ENCODE results near the gene SLC8A1. TPM values are rescaled to one million over a fixed set of nuclear protein-coding genes. Genes with fewer than 3 reads are reported as not detected.

The SLC8A1 gene
- total RNA-seq, 1 donor from 2014 or later: 9.6 TPM

- no peaks in the 10 kb centered on the region for H3K36me3 Mint-ChIP-seq
- H3K79me2 ChIP-seq (ENCODE audit: low read depth): no peaks in the 10 kb centered on the region
- no peak overlapping the region for H3K4me3 Mint-ChIP-seq
- H3F3A ChIP-seq (ENCODE audit: low read depth): no peaks in the 10 kb centered on the region
- no peaks in the 10 kb centered on the region for H3K4me1 ChIP-seq
- H3K27ac ChIP-seq: no peak overlapping the region
- H3K4me2 ChIP-seq: no peak overlapping the region
- no peaks in the 10 kb centered on the region for H3K36me3 ChIP-seq
- H3K9ac ChIP-seq: no peak overlapping the region
- TF ChIP-seq EZH2 (IDR thresholded peaks at IDR 0.05) (no peak), CTCF (IDR thresholded peaks at IDR 0.05) (no peak), EZH2phosphoT487 (IDR thresholded peaks at IDR 0.05) (no peak)
- H2AFZ ChIP-seq (replicated peaks): no peak overlapping the region
- DNase-seq (ENCODE audit: low spot score): no peak
- H3K9me3 ChIP-seq (ENCODE audit: low read depth): no peaks in the 10 kb centered on the region
- H3K4me1 Mint-ChIP-seq: no peaks in the 10 kb centered on the region
- H3K9me3 Mint-ChIP-seq: no peaks in the 10 kb centered on the region
- H3K27me3 ChIP-seq: no peaks in the 10 kb centered on the region
- no peaks in the 10 kb centered on the region for H3K27me3 Mint-ChIP-seq (ENCODE audit: insufficient read depth, low read depth)
- no peaks in the 10 kb centered on the region for H4K20me1 ChIP-seq (ENCODE audit: low read depth)
- H3K27ac Mint-ChIP-seq: no peak overlapping the region
- H3K4me3 ChIP-seq: no peak overlapping the region
These were observed 30.1 kb downstream of the SLC8A1 start for GRCh38 chr2:40421631-40422297.

DNA sequence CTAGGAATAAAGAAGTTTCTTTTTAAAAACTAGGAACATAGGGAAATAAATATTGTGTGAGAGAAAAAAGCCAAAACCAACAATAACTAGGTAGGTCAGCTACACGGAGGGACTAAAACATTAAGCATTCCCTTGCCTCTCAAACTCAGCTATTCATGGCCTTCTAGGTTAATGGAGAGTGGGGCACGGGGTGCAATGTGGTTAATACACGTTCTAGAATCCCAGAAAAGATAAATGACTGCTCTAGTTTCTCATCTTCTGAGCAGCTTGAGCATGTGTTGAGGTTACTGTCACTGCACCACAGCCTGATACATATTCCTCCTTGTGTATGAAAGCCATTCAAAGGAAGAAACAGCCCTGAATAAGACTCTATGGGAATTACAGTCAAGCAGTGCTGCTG lies 31.4 kb downstream of the SLC8A1 start:
- no peak overlapping the region for H3K4me2 ChIP-seq
- Mint-ChIP-seq H3K36me3 (no peaks in the 10 kb centered on the region), H3K27ac (no peak overlapping the region), H3K27me3 (ENCODE audit: insufficient read depth, low read depth) (no peaks in the 10 kb centered on the region), H3K9me3 (no peaks in the 10 kb centered on the region), H3K4me1 (no peaks in the 10 kb centered on the region), H3K4me3 (no peak overlapping the region)
- no peaks in the 10 kb centered on the region for H3K79me2 ChIP-seq (ENCODE audit: low read depth)
- DNase-seq (ENCODE audit: low spot score): no peak
- no peak overlapping the region for H2AFZ ChIP-seq (replicated peaks)
- no peaks in the 10 kb centered on the region for H3K9me3 ChIP-seq (ENCODE audit: low read depth)
- H3K9ac ChIP-seq: no peak overlapping the region
- H3K27ac ChIP-seq: no peak overlapping the region
- no peaks in the 10 kb centered on the region for H4K20me1 ChIP-seq (ENCODE audit: low read depth)
- no peaks in the 10 kb centered on the region for H3F3A ChIP-seq (ENCODE audit: low read depth)
- no peaks in the 10 kb centered on the region for H3K27me3 ChIP-seq
- TF ChIP-seq CTCF (IDR thresholded peaks at IDR 0.05) (no peak), EZH2 (IDR thresholded peaks at IDR 0.05) (no peak), EZH2phosphoT487 (IDR thresholded peaks at IDR 0.05) (no peak)
- no peaks in the 10 kb centered on the region for H3K36me3 ChIP-seq
- H3K4me1 ChIP-seq: no peaks in the 10 kb centered on the region
- H3K4me3 ChIP-seq: no peak overlapping the region

DNA sequence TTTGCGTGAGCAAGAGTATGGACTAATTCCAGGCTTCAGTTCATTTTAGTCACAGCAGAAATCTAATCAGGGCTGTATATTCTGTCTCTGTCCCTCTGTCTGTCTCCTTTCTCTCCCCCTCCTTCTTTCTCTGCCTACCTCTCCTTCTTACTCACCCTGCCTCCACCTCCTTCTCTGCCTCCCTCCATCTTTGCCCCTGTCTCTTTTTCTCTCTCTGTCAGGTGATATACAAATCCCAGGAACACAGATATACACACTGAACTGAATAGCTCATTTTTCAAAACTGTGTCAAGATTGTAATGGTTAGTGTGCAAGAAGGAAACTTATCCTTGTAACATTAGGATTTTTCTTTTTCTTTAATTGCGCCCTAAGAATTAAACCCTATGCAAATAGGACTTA lies 32.5 kb downstream of the SLC8A1 start:
- Histone ChIP-seq H3F3A (ENCODE audit: low read depth) (no peaks in the 10 kb centered on the region), H3K4me2 (no peak overlapping the region), H3K79me2 (ENCODE audit: low read depth) (no peaks in the 10 kb centered on the region), H4K20me1 (ENCODE audit: low read depth) (no peaks in the 10 kb centered on the region), H3K36me3 (no peaks in the 10 kb centered on the region), H3K9me3 (ENCODE audit: low read depth) (no peaks in the 10 kb centered on the region), H3K4me3 (no peak overlapping the region), H2AFZ (replicated peaks) (no peak overlapping the region), H3K9ac (no peak overlapping the region), H3K4me1 (no peaks in the 10 kb centered on the region), H3K27ac (no peak overlapping the region), H3K27me3 (no peaks in the 10 kb centered on the region)
- Mint-ChIP-seq H3K36me3 (no peaks in the 10 kb centered on the region), H3K27ac (no peak overlapping the region), H3K9me3 (no peaks in the 10 kb centered on the region), H3K4me1 (no peaks in the 10 kb centered on the region), H3K4me3 (no peak overlapping the region), H3K27me3 (ENCODE audit: insufficient read depth, low read depth) (no peaks in the 10 kb centered on the region)
- no peak for DNase-seq (ENCODE audit: low spot score)
- TF ChIP-seq CTCF (IDR thresholded peaks at IDR 0.05): no peak
- TF ChIP-seq EZH2phosphoT487 (IDR thresholded peaks at IDR 0.05): no peak
- TF ChIP-seq EZH2 (IDR thresholded peaks at IDR 0.05): no peak

Data from neural progenitor cell (in vitro differentiated cells).